HFF-Myc (cell line): ENCODE results near the gene TUBGCP2.
"Not testable (repeated sequence)": the region's sequence is repeated elsewhere in the genome, so short reads cannot be mapped to it uniquely, and the experiment has no call there.

Experiments
- DNase-seq: peaks from one replicate; pipeline ENCODE4 v3.0.0-alpha.2; 2011; ENCODE audit warnings: low read depth; ENCODE audit errors: extremely low read depth
- H3K4me3 ChIP-seq: replicated peaks from 2 replicates; pipeline ENCODE4 v1.5.1; 2011; ENCODE audit warnings: low read depth, mild to moderate bottlenecking, control low read depth, low read length
- TF ChIP-seq, protein P1 (sequence below): IDR thresholded peaks from 2 replicates; pipeline ENCODE4 v1.5.1; 2012; ENCODE audit warnings: mild to moderate bottlenecking, low read depth, low read length, control low read depth; ENCODE audit errors: missing control alignments

The TUBGCP2 gene

DNA sequence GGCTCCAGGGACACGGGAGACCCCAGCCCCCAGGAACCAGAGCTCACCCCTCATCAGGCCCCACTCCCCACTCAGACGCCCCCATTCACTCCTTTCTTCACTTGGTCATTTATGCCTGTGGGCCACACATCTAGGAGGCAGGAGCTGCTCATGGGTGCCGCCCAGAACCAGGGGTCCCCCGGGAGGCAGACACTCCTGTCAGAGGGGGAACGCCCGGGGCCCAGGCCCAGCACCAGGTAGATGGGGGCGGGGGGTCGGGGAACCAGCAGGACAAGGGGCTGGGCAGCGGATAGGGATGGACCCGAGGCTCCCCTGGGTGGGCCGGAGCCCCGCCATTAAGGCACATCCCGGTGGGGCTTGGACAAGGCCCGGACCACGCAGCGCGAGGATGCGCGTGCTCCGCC is 16.2 kb upstream of the TUBGCP2 start:
- TF ChIP-seq, protein P1, sequence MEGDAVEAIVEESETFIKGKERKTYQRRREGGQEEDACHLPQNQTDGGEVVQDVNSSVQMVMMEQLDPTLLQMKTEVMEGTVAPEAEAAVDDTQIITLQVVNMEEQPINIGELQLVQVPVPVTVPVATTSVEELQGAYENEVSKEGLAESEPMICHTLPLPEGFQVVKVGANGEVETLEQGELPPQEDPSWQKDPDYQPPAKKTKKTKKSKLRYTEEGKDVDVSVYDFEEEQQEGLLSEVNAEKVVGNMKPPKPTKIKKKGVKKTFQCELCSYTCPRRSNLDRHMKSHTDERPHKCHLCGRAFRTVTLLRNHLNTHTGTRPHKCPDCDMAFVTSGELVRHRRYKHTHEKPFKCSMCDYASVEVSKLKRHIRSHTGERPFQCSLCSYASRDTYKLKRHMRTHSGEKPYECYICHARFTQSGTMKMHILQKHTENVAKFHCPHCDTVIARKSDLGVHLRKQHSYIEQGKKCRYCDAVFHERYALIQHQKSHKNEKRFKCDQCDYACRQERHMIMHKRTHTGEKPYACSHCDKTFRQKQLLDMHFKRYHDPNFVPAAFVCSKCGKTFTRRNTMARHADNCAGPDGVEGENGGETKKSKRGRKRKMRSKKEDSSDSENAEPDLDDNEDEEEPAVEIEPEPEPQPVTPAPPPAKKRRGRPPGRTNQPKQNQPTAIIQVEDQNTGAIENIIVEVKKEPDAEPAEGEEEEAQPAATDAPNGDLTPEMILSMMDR: no peak
- no peak for DNase-seq
- H3K4me3 ChIP-seq: peak overlapping the region; percentile 22; the same call in 1 of the 2 replicates

DNA sequence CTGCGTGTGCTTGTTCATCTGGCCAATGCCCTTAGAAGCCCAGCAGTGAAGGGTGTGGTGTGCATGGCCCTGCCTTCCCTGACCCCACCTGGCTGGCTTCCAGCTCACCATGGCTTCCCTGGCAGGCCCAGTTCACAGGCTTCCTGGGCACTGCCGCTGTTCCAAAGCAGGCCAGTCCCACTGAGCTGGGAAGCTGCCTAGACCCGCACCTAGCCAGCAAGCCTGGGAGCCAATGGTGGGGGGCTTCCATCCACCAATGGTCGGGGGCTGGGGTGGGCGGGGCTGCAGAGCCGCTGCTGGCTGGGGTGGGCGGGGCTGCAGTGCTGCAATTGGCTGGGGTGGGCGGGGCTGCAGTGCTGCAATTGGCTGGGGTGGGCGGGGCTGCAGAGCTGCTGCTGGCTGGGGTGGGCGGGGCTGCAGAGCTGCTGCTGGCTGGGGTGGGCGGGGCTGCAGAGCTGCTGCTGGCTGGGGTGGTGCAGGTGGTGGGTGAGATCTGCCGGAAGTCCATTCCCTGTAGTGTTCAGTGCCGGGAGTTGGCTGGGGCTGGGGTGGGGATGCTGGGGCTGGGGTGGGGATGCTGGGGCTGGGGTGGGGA is 15.6 kb upstream of the TUBGCP2 start:
- DNase-seq: no peak
- TF ChIP-seq, protein P1: no peak
- H3K4me3 ChIP-seq: no peak overlapping the region

DNA sequence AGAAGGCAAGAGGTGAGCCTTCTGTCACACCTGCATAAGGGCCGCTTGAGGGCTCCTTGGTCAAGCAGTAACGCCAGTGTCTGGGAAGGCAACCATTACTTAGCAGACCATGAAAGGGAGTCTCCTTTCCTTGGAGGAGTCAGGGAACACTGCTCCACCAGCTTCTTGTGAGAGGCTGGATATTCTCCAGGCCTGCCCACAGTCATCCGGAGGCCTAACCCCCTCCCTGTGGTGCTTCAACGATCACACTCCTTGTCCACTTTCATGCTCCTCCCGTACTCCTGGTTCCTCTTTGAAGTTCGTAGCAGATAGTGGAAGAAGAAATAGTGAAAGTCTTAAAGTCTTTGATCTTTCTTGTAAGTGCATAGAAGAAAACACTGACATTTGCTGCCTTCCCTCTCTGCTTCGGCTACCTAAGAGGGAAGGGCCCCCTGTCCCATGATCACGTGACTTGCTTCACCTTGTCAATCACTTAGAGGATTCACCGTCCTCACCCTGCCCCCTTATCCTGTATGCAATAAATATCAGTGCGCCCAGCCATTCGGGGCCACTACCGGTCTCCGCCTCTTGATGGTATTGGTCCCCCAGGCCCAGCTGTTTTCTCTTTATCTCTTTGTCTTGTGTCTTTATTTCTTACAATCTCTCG is 13.5 kb upstream of the TUBGCP2 start:
- not testable (repeated sequence) for H3K4me3 ChIP-seq, DNase-seq

DNA sequence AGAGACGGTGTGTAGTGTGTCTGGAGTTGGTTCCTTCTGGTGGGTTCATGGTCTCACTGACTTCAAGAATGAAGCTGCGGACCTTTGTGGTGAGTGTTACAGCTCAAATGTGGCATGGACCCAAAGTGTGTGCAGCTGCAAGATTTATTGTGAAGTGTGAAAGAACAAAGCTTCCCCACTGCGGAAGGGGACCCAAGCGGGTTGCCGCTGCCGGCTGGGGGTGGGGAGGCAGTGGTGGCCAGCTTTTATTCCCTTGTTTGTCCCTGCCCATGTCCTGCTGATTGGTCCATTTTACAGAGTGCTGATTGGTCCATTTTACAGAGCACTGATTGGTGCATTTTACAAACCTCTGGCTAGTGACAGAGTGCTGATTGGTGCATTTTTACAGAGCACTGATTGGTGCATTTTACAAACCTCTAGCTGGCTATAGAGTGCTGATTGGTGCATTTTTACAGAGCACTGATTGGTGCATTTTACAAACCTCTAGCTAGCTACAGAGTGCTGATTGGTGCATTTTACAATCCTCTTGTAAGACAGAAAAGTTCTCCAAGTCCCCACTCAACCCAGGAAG is 12.3 kb upstream of the TUBGCP2 start:
- not testable (repeated sequence) for DNase-seq, H3K4me3 ChIP-seq

DNA sequence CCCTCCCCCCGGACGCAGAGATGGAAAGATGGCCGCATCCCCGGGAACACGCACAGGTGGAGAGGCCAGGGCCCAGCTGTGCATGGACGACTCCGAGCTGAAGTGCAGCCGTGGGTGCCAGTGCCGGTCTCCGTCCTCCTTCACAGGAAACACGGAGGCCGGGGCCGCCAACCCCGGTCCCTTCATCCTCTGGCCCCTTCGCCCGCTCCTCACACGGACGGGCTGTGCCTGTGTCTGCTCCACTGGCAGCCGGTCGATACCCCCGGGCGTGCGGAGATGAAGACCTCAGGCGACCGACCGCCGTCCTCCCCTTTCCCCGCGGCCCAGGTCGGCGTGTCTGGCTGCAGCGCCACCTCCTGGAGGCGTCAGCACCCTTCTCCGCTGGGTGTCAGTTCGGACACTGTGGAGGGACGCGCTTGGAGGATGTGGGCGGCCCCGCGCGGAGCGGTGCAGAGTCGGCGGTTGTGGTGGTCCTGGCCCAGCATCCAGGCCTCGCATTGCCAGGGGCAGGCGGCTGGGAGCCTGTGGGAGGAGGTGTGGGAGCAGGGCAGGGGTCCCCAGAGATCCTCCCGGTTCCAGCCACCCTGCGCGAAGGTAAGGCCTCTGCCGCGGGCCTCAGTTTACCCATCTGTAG is 9.9 kb upstream of the TUBGCP2 start:
- H3K4me3 ChIP-seq: peak overlapping the region; percentile 32
- TF ChIP-seq, protein P1: peak; percentile 68
- no peak for DNase-seq

DNA sequence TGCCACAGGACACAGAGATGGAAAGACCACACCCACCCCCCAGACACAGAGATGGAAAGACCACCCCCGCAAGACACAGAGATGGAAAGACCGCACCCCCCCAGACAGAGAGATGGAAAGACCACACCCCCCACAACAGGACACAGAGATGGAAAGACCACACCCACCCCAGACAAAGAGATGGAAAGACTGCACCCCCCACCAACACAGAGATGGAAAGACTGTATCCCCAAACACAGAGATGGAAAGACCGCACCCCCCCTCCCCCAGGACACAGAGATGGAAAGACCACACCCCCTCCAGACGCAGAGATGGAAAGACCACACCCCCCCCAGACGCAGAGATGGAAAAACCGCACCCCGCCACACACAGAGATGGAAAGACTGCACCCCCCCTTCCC is 8.1 kb upstream of the TUBGCP2 start:
- no peak for DNase-seq
- H3K4me3 ChIP-seq: no peak overlapping the region
- TF ChIP-seq, protein P1: no peak

DNA sequence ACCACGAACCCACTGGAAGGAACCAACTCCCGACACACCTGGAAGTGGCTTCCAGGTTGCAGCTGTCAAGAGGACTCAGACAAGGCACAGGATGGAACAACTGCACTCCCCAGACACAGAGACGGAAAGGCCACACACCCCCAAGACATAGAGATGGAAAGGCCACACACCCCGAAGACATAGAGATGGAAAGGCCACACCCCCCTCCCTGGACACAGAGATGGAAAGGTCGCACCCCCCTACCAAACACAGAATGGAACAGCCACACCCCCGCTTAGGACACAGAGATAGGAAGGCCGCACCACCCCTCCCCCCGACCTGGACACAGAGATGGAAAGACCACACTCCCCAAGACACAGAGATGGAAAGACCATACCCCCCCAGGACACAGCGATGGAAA is 7.6 kb upstream of the TUBGCP2 start:
- no peak overlapping the region for H3K4me3 ChIP-seq
- TF ChIP-seq, protein P1: no peak
- DNase-seq: no peak

DNA sequence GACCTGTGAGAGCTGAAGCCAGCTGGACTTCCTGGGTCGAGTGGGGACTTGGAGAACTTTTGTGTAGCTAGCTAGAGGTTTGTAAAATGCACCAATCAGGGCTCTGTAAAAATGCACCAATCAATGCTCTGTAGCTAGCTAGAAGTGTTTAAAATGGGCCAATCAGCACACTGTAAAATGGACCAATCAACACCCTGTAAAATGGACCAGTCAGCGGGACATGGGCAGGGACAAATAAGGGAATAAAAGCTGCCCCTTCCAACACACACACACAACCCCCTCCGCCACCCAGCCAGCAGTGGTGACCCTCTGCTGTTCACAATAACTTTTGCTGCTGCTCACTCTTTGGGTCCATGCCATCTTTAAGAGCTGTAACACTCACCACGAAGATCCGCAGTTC is 7.2 kb upstream of the TUBGCP2 start:
- no peak overlapping the region for H3K4me3 ChIP-seq
- TF ChIP-seq, protein P1: no peak
- no peak for DNase-seq
